ENCODE data around the gene LRBA.

Gene LRBA

DNA sequence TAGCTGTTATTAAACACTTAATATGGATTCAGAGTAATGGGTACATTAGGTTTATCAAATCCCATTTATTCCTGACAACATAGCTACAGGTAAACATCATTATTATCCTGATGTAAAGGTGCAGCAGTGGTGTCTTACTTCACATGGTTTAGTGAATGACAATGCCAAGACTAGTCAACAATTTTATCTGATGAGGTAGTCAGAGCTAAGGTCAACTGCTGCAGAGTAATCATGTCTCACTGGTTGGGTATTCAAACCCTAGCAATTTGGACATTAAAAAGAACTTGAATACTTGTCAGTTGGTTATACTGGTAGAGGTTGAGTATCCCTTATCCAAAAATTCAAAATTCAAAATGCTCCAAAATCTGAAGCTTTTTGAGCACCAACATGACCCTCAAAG, 315.5 kb downstream of the LRBA start:
- DNase-seq (ENCODE audit: low spot score), result no peak
- TF ChIP-seq, protein P1, sequence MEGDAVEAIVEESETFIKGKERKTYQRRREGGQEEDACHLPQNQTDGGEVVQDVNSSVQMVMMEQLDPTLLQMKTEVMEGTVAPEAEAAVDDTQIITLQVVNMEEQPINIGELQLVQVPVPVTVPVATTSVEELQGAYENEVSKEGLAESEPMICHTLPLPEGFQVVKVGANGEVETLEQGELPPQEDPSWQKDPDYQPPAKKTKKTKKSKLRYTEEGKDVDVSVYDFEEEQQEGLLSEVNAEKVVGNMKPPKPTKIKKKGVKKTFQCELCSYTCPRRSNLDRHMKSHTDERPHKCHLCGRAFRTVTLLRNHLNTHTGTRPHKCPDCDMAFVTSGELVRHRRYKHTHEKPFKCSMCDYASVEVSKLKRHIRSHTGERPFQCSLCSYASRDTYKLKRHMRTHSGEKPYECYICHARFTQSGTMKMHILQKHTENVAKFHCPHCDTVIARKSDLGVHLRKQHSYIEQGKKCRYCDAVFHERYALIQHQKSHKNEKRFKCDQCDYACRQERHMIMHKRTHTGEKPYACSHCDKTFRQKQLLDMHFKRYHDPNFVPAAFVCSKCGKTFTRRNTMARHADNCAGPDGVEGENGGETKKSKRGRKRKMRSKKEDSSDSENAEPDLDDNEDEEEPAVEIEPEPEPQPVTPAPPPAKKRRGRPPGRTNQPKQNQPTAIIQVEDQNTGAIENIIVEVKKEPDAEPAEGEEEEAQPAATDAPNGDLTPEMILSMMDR (IDR thresholded peaks at IDR 0.05; ENCODE audit: borderline replicate concordance, control extremely low read depth, extremely low read depth, insufficient read depth, missing control alignments), result no peak
- in situ Hi-C loops (cut with MboI; ENCODE audit: low sequenced_read_pairs, unreplicated experiment), result no loop called here

DNA sequence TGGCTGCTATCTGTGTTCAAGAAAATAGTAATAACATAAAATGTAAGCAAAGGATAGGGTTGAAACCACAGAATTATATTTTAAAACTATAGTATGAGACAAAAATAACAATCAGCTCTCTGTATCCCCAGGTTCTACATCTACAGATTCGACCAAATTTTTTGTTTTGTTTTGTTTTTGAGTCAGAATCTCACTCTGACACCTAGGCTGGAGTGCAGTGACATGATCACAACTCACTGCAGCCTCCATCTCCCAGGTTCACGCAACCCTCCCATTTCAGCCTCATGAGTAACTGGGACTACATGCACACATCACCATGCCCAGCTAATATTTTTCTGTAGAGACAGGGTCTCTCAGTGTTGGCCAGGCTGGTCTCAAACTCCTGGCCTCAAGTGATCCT, 319.9 kb downstream of the LRBA start:
- in situ Hi-C loops (cut with MboI; ENCODE audit: low sequenced_read_pairs, unreplicated experiment), result no loop called here
- no peak for DNase-seq (ENCODE audit: low spot score)
- TF ChIP-seq, protein P1 (IDR thresholded peaks at IDR 0.05; ENCODE audit: borderline replicate concordance, control extremely low read depth, extremely low read depth, insufficient read depth, missing control alignments), result no peak

DNA sequence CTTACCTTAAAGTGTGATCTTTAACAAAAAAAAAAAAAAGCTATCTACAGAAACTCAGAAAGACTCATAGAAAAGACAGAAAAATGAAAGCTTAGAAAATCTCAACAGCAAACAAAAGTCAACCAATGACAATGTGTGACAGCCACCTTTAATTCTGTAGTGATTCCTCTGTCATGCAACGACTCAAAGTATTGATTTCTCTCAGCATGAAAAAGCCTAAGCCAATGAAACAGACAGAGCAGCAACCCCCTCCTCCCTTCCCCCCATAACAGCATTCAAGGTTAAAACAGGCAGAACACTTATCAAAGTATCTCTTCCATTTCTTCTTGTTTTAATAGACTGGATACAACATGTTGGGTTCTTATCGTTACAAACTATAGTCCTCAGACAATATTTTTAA, 320.6 kb downstream of the LRBA start:
- TF ChIP-seq, protein P1 (IDR thresholded peaks at IDR 0.05; ENCODE audit: borderline replicate concordance, control extremely low read depth, extremely low read depth, insufficient read depth, missing control alignments), result no peak
- DNase-seq (ENCODE audit: low spot score), result peak; percentile 13
- in situ Hi-C loops (cut with MboI; ENCODE audit: low sequenced_read_pairs, unreplicated experiment), result no loop called here

DNA sequence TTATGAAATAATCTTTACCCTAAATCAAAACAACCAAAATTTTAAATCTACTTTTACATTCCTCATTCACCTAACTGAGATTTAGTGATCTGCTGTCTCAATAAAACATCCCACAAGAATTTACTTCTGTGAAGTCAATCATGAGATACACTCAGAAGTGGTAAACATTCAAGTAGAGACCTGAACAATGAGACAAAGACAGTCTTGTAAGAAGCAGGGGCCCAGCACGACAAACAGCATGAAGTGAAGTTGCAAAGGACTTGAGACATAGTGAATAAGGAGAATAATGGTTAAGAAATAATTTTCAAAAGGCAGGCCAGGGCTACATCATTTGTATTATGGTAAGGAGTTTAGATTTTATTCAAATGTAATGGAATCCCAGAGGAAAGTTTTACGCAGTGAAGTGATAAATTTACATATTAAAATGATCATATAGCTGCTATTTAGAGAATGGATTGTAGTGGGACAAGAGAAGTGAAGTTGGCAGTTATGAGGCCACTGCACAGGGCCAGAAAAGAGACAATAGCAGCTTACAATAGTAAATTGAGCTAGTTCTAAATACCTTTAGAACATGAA, 331.2 kb downstream of the LRBA start:
- TF ChIP-seq, protein P1 (IDR thresholded peaks at IDR 0.05; ENCODE audit: borderline replicate concordance, control extremely low read depth, extremely low read depth, insufficient read depth, missing control alignments), result no peak
- no peak for DNase-seq (ENCODE audit: low spot score)
- in situ Hi-C loops (cut with MboI; ENCODE audit: low sequenced_read_pairs, unreplicated experiment), result no loop called here

DNA sequence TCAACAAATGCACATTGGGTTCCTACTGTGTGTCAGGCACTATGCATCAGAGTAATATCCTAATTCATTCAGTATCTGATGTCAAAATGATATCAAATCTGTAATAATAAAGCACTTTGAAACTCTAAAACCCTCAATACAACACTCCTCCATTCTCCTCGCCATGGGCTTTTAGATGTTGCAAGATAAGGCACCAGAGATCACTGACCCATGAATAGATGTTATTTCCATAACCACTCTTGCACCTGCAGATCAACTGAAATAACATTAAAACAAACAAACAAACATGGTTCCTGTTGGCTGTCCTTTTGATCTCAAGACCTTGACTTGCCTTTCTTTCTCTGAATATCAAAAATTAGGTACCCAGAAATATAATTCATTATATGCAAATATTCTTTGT, 333.0 kb downstream of the LRBA start:
- DNase-seq (ENCODE audit: low spot score), result no peak
- TF ChIP-seq, protein P1 (IDR thresholded peaks at IDR 0.05; ENCODE audit: borderline replicate concordance, control extremely low read depth, extremely low read depth, insufficient read depth, missing control alignments), result no peak
- in situ Hi-C loops (cut with MboI; ENCODE audit: low sequenced_read_pairs, unreplicated experiment), result no loop called here

DNA sequence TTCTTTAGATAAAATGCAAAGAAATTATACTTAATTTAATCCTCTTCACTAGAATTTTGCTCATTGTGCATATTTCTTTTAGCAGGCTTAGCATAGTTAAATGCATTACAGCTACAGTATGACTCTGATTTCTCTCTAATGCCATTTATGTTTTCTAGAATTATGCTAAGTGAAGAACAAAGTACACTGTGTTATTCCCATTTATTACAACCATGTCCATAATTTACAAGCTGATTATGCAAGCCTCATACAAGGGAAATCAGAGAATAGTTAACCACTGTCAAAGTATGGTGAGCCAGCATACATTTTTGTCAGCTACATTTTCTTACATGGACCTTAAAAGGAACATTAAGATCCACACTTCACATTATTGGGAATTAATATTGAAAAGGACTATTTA, 334.0 kb downstream of the LRBA start:
- in situ Hi-C loops (cut with MboI; ENCODE audit: low sequenced_read_pairs, unreplicated experiment), result no loop called here

More for the DNA sequence above, 334.0 kb downstream of the LRBA start:
- DNase-seq (ENCODE audit: low spot score), result no peak
- TF ChIP-seq, protein P1 (IDR thresholded peaks at IDR 0.05; ENCODE audit: borderline replicate concordance, control extremely low read depth, extremely low read depth, insufficient read depth, missing control alignments), result no peak
